Panc1 (cell line): ENCODE measurements around the gene SLC29A2.
"Not testable (repeated sequence)": the region's sequence is repeated elsewhere in the genome, so short reads cannot be mapped to it uniquely, and the experiment has no call there.

Source experiments
- CTCF ChIP-seq: fragments of 450-650 bp; IDR thresholded peaks from 2 replicates; pipeline ENCODE4 v1.5.1; 2017; ENCODE audit warnings: mild to moderate bottlenecking
- POLR2AphosphoS5 ChIP-seq: IDR thresholded peaks from 2 replicates; pipeline ENCODE4 v1.6.1; 2012; ENCODE audit warnings: mild to moderate bottlenecking, low read depth, low read length, moderate library complexity
- REST ChIP-seq, 2 experiments: IDR thresholded peaks; 2 replicates each; pipeline ENCODE4 v1.6.1; 2011 to 2012; ENCODE audit warnings: low read depth in 2 of 2, control low read depth in 1 of 2, low read length in 1 of 2, mild to moderate bottlenecking in 1 of 2, moderate library complexity in 1 of 2; ENCODE audit not compliant: insufficient read depth in 1 of 2
- SIN3A ChIP-seq: IDR thresholded peaks from 2 replicates; pipeline ENCODE4 v1.6.1; 2012; ENCODE audit warnings: low read depth, mild to moderate bottlenecking, low read length, moderate library complexity, borderline replicate concordance; ENCODE audit not compliant: insufficient read depth
- TCF7L2 ChIP-seq: IDR thresholded peaks from 2 replicates; pipeline ENCODE4 v1.6.1; 2011; ENCODE audit warnings: mild to moderate bottlenecking, low read depth, low read length, inconsistent platforms

DNA sequence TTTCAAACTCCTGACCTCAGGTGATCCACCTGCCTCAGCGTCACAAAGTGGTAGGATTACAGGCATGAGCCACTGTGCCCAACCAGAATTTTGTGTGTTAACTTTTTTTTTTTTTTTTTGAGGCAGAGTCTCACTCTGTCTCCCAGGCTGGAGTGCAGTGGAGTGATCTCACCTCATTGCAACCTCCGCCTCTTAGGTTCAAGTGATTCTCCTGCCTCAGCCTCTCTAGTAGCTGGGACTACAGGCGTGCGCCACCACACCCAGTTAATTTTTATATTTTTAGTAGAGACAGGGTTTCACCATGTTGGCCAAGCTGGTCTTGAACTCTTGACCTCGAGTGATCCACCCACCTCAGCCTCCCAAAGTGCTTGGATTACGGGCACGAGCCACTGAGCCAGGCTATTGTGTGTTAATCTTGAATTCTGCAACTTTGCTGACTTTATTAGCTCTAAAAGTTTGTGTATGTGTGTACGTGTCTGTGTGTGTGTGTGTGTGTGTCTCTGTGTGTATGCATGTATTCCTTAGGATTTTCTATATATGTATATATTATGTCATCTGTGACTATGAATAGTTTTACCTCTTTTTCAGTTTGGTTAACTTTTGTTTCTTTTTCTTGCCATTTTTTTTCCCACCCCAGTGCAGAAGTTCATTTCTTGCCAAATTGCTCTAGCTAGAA, 20.9 kb downstream of the SLC29A2 start:
- not testable (repeated sequence) for TF ChIP-seq CTCF; SIN3A; POLR2AphosphoS5; REST (IDR thresholded peaks at IDR 0.05; ENCODE audit: insufficient read depth in 1 of 2, low read depth in 2 of 2, low read length in 1 of 2); TCF7L2
